Motor neuron (in vitro differentiated cells): ENCODE results near the gene TBX2. TPM values are rescaled to one million over a fixed set of nuclear protein-coding genes. Genes with fewer than 3 reads are reported as not detected.
A peak's percentile ranks its signal among the peaks of the same experiment; 100 is the strongest.

Experiments
- ATAC-seq, 8 experiments: fragments of 200-7000 bp; cut with Tn5 transposase; replicated peaks in 6 of 8; 2 replicates each; pipeline ENCODE4 v1.8.0; 2021; ENCODE audit warnings: mild to moderate bottlenecking in 8 of 8, moderate library complexity in 8 of 8
- H3K27ac ChIP-seq, 2 donors: fragments of 250-450 bp; sonication (Bioruptor Pico); 2 replicates each; pipeline ENCODE4 v1.9.0; 2021; ENCODE audit warnings: antibody characterized with exemption in 2 of 2, mild to moderate bottlenecking in 2 of 2, moderate library complexity in 1 of 2
- H3K4me1 ChIP-seq, 2 donors: fragments of 250-450 bp; sonication (Bioruptor Pico); replicated peaks in 1 of 2; 2 replicates each; pipeline ENCODE4 v1.6.1; 2021; ENCODE audit warnings: antibody characterized with exemption in 2 of 2, mild to moderate bottlenecking in 2 of 2, moderate library complexity in 1 of 2
- H3K4me3 ChIP-seq, 5 donors: fragments of 250-450 bp; sonication (Bioruptor Pico); 2 replicates each; pipeline ENCODE4 v1.9.0; 2021; ENCODE audit warnings: antibody characterized with exemption in 5 of 5, mild to moderate bottlenecking in 5 of 5, moderate library complexity in 4 of 5
- WGBS, 10 experiments: fragments of 450-650 bp; shearing (Covaris generic); methylation state at CpG; one replicate each; pipeline ENCODE4 v1.0.0; 2022; 5-methylcytosine and 5-hydroxymethylcytosine counted together
- in situ Hi-C, 9 experiments: fragments of 400-800 bp; cut with MboI; loops; one replicate each; pipeline ENCODE4 v1.15.0; 2021; ENCODE audit warnings: low sequenced_read_pairs in 9 of 9, low pct_unique_long_range_greater_than_20kb in 2 of 9; ENCODE audit not compliant: unreplicated experiment in 9 of 9
- total RNA-seq, 8 experiments: library from RNA; unstranded; fragments of 300-600 nt; gene quantifications; 2 replicates each; pipeline versions ENCODE4 v1.2.3 to v1.2.4, GENCODE V29; 2022

The TBX2 gene
- total RNA-seq, 8 experiments from 2014 or later = 0.25 to 2.9 (median 2.1) TPM

DNA sequence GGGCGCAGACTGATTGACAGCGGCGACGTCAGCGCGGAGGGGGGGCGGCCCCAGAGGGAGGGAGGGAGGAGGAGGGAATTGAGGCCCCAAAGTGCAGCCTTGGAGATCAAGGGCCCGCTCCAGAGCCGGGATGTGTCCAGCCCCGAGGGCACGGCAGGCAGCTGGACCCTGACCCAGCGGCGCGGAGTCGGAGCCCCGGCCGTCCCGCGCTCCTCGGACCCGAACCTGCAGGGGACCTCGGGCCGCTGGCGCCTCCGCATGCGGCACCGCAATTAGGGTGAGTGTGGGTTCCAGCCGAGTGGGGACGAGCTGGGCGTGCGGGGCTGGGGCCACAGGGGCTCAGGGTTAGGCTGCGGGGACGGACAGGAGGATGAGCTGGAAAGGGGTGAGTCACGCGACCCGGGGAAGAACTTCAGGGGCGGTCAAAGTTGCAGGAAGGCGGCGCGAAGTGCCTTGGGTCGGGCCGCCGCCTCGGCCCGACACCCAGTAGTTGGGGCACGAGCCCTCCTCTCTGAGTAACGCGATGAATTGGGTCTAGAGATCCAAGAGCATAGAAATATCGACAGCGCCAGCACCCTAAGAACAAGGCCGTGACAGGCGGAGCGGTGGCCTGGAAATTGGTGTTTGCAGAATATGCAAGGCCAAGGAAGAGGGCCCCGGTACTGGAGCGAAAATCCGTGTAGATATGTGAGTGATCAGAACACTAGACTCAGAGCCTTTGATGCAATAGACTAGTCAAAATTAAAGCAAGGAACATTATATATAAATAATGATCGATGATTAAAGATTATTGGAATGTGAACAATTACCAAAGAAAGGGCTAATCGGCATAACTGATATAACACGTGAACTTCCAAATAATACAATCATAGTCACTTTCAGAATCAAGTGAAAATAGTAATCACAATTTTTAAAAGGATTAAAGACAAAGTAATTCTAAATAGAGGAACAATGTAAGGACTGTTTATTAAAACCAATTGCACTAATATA is 53.0 kb downstream of the TBX2 start, which contains the start of gene TBX4:
TSS of gene TBX4 (plus strand) at position 122 of the 990 bp plus-strand sequence. CDS start 4,069 bp downstream, outside the sequence.
- 8 to 81% (median 29%) methylated on average over 3 to 23 of the region's 59 CpGs for WGBS, 10 experiments
- in situ Hi-C loops = no loop called here
- H3K4me3 ChIP-seq = no peak within 1 kb of the TSS
- peaks cover 7 to 8% of the 10 kb centered on the region in 2 donors for H3K4me1 ChIP-seq
- ATAC-seq = peak in 4 of 8 experiments; percentile 12 to 48 (median 25)
- H3K27ac ChIP-seq = no peak within 1 kb of the TSS

DNA sequence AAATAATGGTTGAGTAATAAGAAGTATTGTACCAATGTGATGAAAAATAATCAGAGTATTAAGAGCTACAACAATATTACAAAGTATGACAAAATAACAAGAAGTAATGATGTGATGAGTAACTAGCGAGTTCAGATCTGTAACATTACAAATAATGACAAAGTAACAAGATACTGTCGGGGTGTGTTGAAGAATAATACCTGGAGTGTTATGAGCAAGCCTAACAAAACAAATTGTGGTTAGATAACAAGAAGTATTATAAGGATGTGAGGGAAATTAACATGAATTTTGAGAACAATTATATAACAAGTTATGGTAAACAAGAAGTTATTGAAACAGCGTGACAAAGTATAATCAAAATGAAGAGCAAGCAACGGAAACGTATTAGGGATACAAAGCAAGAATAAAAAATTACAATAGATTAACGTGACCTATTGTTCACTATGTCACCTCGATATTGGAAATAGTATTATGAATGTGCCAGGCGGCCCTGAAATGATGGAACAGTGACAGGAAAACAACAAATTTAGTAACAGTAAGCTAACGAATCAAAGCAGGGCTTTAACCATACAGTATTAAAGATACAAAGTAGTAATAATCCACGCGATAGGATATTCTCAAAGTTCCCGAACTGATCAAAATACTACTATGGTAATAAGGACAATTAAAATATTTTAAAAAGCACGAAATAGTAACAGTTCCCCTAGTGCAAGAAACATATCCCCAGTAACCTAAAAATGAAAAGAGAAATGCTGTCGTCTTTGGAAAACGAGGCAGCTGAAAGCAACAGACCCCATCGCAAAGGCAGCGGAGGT is 54.1 kb downstream of the TBX2 start:
- Histone ChIP-seq H3K4me3 (no peak overlapping the region), H3K27ac (no peak overlapping the region), H3K4me1 (peaks cover 9 to 12% of the 10 kb centered on the region in 2 donors)
- no peak for ATAC-seq
- in situ Hi-C loops = no loop called here
- 5 to 74% (median 20%) methylated on average over 11 to 17 of the region's 17 CpGs for WGBS, 10 experiments

DNA sequence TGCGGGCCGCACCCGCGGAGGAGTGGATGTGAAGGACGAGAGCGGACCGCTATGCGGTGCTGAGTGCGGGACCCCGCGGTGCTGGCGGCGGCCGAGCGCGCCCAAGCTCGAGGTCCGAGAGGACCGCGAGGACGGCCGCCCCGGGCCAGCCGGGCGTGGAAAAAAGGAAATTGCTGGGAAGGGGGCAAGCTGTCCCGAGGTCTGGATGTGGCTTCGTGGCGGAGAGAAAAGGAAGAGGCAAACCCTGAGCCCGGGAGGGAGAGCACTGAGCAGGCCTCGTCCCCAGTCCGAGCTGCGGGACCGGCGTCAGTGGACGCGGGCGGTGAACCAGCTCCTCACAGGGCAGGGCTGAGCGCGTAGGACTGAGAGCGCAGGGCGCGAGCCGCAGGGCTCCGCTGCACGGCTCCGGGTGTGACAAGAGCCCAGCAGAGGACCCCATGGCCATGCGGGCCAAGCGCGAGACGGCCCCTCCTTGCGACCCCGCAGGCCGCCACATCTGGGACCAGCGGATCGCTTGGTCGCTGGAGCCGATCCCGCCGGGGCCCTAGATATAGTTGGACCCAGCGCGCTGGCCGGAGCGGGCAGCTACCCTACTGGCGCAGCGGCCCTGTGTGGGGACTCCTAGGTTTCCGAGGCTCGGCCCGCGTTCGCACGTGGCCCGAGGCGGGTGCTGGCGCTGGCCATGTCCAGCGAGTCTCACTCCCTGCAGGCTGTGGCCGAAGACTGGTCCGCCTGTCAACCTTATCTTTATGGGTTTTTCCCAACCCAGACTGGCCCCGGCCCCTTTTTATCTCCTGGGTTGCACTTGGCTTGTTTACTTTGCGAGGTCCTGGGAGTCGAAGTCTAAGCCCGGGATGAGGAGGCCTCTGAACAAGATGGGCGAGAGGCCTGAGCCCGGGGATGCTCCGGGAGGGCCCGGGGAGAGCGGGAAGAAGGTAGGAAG is 55.0 kb downstream of the TBX2 start:
- ATAC-seq = peak in 5 of 8 experiments; percentile 61 to 69 (median 64)
- 3 to 58% (median 10%) methylated on average over 1 to 40 of the region's 86 CpGs; no CpG with 5 or more reads in 3 of the 10 experiments for WGBS, 10 experiments
- peaks cover 9 to 12% of the 10 kb centered on the region in 2 donors for H3K4me1 ChIP-seq
- H3K4me3 ChIP-seq = no peak overlapping the region
- in situ Hi-C loops = no loop called here
- H3K27ac ChIP-seq = no peak overlapping the region

DNA sequence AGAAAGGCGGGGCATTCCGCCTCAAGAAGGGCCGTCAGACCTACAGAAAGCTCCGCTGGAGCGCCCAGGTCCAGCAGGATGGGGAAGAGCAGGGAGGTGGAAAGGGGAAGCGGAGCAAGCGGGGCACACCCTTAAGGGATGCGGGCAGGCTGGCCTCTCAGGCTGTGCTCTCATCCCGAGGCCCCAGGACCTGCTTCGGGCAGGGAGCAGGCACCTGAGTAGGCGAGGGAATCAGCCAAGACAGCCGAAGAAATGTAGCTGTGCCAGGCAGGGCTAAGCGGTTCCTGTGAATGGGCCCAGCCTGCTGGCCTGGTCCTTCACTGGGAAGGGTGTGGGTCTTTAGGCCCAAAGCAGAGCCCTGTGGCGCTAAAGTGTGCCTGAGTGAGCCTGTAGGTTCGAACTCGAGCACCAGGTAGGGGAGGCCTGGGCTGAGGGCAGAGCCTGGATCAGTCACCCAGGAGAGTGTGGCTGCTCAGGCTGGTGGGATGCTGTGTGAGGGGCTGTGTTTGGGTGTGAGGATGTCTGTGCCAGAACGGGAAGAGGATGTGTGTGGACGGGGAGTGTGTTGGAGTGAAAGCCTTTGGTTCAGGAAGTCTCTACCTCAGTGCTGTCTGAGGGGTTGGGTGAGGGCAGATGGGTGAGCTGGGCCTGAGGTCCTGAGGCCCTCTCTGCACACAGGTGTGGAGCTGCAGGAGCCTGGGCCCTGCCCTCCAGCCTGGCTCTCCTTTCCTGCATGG is 55.8 kb downstream of the TBX2 start:
- in situ Hi-C loops = no loop called here
- 49 to 55% (median 51%) methylated on average over 2 to 11 of the region's 18 CpGs; no CpG with 5 or more reads in 6 of the 10 experiments for WGBS, 10 experiments
- Histone ChIP-seq H3K4me3 (no peak overlapping the region), H3K27ac (no peak overlapping the region), H3K4me1 (peaks cover 9 to 12% of the 10 kb centered on the region in 2 donors)
- ATAC-seq = no peak

DNA sequence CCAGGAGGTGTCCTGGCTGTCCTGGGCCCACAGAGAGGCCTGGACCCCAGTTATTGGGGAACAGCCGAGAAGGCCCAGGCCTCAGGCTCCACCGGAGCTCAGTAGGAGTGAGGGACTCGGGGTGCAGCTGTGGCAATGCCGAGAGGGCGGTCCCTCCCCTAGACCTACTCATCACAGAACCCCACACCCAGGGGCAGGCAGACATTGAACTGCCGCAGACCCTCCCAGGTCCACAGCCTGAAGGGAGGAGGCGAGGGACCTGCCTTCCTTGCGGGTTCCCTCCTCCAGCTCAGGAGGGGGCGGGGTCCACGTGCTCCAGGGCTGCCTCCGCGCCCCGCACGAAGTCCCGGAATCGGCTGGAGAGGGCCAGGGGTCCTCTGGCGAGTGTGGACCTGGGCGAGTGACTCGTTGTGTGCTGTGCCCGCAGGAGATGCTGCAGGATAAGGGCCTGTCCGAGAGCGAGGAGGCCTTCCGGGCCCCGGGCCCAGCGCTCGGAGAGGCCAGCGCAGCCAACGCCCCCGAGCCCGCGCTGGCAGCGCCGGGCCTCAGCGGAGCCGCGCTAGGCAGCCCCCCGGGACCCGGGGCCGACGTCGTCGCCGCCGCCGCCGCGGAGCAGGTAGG is 56.5 kb downstream of the TBX2 start:
- Histone ChIP-seq H3K4me3 (no peak overlapping the region), H3K27ac (no peak overlapping the region), H3K4me1 (peaks cover 9 to 12% of the 10 kb centered on the region in 2 donors)
- WGBS, 10 experiments = 40 to 70% (median 50%) methylated on average over 1 to 3 of the region's 47 CpGs; no CpG with 5 or more reads in 7 of the 10 experiments
- no peak for ATAC-seq
- in situ Hi-C loops = no loop called here

DNA sequence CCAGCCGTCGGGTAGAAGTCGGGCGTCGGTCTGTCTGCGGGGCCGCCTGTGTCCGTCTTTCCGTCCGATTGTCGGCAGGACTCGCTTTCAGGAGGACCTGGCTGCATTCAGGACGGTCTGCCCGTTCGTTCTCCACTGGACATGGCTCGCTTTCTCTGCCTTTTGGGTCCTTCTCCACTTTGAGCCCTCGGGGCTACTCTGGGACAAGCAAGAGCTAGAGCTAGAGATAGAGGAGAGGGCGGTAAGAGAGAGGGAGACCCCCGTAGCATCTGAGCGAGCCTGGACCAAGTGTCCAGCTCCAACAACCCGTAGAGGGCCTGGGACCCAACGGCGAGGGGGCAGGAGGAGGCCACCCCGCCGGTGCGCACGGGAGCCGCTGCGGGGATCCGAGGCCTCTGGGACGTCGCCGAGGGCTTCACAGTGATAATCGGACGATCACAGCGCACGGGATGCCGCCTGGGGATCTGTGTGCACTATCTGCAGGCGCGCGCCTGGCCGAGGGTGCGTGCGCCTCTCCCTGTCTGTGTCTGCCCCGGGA is 57.1 kb downstream of the TBX2 start:
- Histone ChIP-seq H3K4me1 (peaks cover 9 to 15% of the 10 kb centered on the region in 2 donors), H3K27ac (no peak overlapping the region), H3K4me3 (no peak overlapping the region)
- 8 to 88% (median 17%) methylated on average over 2 to 17 of the region's 45 CpGs; no CpG with 5 or more reads in 4 of the 10 experiments for WGBS, 10 experiments
- in situ Hi-C loops = no loop called here
- ATAC-seq = peak in 1 of 8 experiments; percentile 29

DNA sequence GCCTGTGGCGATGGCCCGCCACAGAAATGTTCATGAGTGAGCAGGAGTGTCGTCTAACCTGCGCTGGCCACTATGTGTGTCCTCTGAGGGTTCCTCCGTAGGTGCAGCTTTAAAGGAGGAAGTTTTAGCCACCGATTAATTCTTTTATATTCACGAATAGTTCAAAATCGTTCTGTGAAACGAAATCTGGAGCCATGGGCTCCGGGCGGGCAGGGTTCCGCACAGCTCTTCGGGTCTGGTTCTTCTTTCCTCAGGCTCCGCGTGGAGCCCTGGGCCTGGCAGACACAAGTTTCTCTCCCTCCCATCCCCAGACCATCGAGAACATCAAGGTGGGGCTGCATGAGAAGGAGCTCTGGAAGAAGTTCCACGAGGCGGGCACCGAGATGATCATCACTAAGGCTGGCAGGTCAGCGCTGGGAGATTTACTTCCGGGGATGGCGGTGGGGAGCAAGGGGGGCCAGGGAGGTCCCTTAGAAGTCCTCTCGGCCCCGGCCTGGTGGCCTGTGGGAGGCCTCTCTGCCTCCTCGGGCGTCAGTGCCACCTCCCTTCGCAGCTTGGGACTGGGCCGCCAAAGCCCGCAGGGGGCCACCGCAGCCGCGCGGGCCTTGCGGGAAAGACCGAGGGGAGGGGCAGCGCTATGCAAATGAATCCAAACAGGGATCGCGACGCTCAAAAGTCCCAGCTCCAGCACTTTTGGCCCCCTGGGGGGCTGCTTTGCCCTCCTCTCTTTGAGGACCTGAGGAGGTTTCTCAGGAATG is 57.8 kb downstream of the TBX2 start:
- WGBS, 10 experiments = 0 to 34% (median 19%) methylated on average over 1 to 12 of the region's 39 CpGs; no CpG with 5 or more reads in 1 of the 10 experiments
- ATAC-seq = peak in 4 of 8 experiments; percentile 7 to 44 (median 11)
- in situ Hi-C loops = no loop called here
- no peak overlapping the region for H3K27ac ChIP-seq
- peaks cover 9 to 21% of the 10 kb centered on the region in 2 donors for H3K4me1 ChIP-seq
- peak overlapping the region in 2 of 5 donors; percentile 1 to 6 for H3K4me3 ChIP-seq

DNA sequence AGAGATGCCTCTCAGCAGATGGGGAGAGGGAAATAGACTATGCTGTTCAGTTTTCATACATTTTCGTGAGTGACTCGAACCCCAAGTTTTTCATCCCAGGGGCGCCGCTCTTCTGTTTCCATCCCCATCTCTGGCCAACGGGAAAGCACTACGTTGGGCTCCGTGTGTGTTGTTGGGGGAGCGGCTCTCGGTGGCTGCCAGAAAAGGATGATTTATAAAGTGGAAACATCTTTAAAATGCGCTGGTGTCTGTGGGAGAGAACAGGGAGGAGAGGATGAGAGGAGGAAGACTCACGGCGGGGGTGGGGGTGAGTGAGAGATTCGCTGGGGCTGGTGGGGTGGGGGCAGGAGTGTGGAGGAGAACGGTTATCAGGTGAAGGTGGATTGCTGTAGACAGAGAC is 58.4 kb downstream of the TBX2 start:
- in situ Hi-C loops = no loop called here
- WGBS, 10 experiments = 0 to 20% (median 5%) methylated on average over 1 to 8 of the region's 14 CpGs; no CpG with 5 or more reads in 5 of the 10 experiments
- H3K4me1 ChIP-seq = peaks cover 9 to 24% of the 10 kb centered on the region in 2 donors
- no peak for ATAC-seq
- no peak overlapping the region for H3K4me3 ChIP-seq
- H3K27ac ChIP-seq = no peak overlapping the region

DNA sequence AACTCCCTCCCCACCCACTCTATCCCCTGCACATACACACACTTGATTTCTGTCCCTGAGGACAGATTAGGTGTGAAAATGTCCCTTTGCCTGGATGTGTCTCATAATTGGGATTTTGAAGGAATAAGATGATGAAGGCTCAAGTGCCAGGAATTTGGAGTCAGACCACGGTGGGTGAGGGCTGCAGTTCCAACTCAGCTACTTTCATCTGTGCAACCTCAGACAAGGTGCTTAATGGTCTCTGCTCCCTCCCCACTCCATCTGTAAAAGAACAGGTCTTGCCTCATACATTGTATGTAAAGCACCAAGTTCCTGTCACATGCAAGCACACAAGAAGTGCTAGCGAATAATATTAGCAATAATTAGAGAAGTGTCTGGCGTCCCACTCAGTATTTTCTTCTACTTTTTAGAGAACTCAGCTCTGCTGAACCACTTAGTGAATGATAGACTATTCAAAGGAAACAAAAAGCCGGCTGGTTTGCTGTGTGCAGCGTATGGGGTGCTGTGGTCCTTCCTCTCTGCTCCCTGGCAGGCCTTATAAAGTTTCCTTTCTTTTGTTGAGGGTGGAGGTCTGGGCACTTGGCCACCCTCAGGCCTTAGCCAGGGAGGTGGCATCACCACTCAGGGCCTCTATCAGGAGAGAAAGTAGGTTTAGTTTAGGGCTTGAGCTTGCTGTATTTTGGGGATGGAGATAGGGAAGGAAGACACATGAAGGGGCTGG is 58.9 kb downstream of the TBX2 start:
- ATAC-seq = no peak
- H3K27ac ChIP-seq = no peak overlapping the region
- H3K4me3 ChIP-seq = no peak overlapping the region
- WGBS, 10 experiments = 0 to 52% (median 12%) methylated on average over 1 to 3 of the region's 5 CpGs; no CpG with 5 or more reads in 2 of the 10 experiments
- peaks cover 9 to 24% of the 10 kb centered on the region in 2 donors for H3K4me1 ChIP-seq
- in situ Hi-C loops = no loop called here
